HepG2 (cell line): ENCODE results near the gene STX5. TPM values are rescaled to one million over a fixed set of nuclear protein-coding genes. Genes with fewer than 3 reads are reported as not detected.

Experiments used
- ATAC-seq: fragments of 200-7000 bp; cut with Tn5 transposase; 3 replicates; pipeline ENCODE4 v1.9.1; 2020; ENCODE audit warnings: mild to moderate bottlenecking, moderate library complexity
- BruUV-seq: library from RNA; stranded (reverse); fragments of 400-500 nt; replicated peaks from 2 replicates; lab custom pipeline; 2021; lab: Mats Ljungman, UMichigan
- CTCF ChIA-PET: fragments of 300-600 bp; formaldehyde crosslinking; extraction: SDS; loops from one replicate; lab custom pipeline; 2021; ENCODE audit warnings: low total read pairs, inconsistent platforms, low intra/inter-chr PET ratio; lab: Yijun Ruan, JAX
- POLR2A ChIA-PET: fragments of 350-600 bp; sonication (Branson Sonifier 250); formaldehyde crosslinking; loops from one replicate; lab custom pipeline; 2020; ENCODE audit warnings: antibody characterized with exemption, inconsistent platforms; lab: Yijun Ruan, JAX
- DNase-seq: peaks from one replicate; pipeline ENCODE4 v3.0.0-alpha.2; 2015; ENCODE audit warnings: low spot score
- FAIRE-seq: peaks from 3 replicates; lab custom pipeline; 2011; peaks lifted over from hg19 to GRCh38; lab: Jason Lieb, UNC
- H2AFZ ChIP-seq: one replicate; pipeline ENCODE4 v1.6.1; 2011; ENCODE audit warnings: low read length, inconsistent platforms
- H3K27ac ChIP-seq: fragments of 300-600 bp; 3 replicates; pipeline ENCODE4 v1.8.0; 2011; ENCODE audit warnings: mixed run types, mild to moderate bottlenecking, mixed read lengths, low read length, inconsistent platforms; ENCODE audit not compliant: insufficient read depth; ENCODE audit errors: extremely low read length
- H3K27me3 ChIP-seq, 2 experiments: fragments of 200-600 bp in 1 of 2; 2 replicates in 1 of 2; 3 replicates in 1 of 2; pipeline versions ENCODE4 v1.6.0 to v1.8.0; 2011; ENCODE audit warnings: low read length in 2 of 2, mild to moderate bottlenecking in 2 of 2, moderate library complexity in 2 of 2, inconsistent platforms in 1 of 2; ENCODE audit not compliant: insufficient read depth in 2 of 2, control insufficient read depth in 1 of 2
- H3K36me3 ChIP-seq, 2 experiments: fragments of 200-600 bp in 1 of 2; replicated peaks in 1 of 2; 2 replicates in 1 of 2; 3 replicates in 1 of 2; pipeline versions ENCODE4 v1.5.1 to v1.8.0; 2011; ENCODE audit warnings: low read length in 2 of 2, inconsistent platforms in 1 of 2; ENCODE audit not compliant: insufficient read depth in 2 of 2, control insufficient read depth in 1 of 2
- H3K4me1 ChIP-seq: 2 replicates; pipeline ENCODE4 v1.5.1; 2012; ENCODE audit warnings: low read length, inconsistent platforms; ENCODE audit not compliant: insufficient read depth
- H3K4me2 ChIP-seq: 2 replicates; pipeline ENCODE4 v1.6.0; 2011; ENCODE audit warnings: low read depth, low read length, inconsistent platforms
- H3K4me3 ChIP-seq, 3 experiments: fragments of 200-600 bp in 1 of 3; sonication (generic), shearing (Covaris generic) in 1 of 3; replicated peaks in 1 of 3; 2 replicates each; pipeline ENCODE4 v1.5.1; 2011 to 2016; ENCODE audit warnings: low read length in 3 of 3, inconsistent platforms in 2 of 3, low read depth in 2 of 3, mild to moderate bottlenecking in 2 of 3, control low read depth in 1 of 3, mixed read lengths in 1 of 3; ENCODE audit not compliant: insufficient read depth in 1 of 3
- H3K79me2 ChIP-seq: one replicate; pipeline ENCODE4 v1.6.1; 2011; ENCODE audit warnings: low read length, inconsistent platforms; ENCODE audit not compliant: insufficient read depth
- H3K9ac ChIP-seq: 2 replicates; pipeline ENCODE4 v1.6.0; 2011; ENCODE audit warnings: mild to moderate bottlenecking, low read depth, low read length, inconsistent platforms; ENCODE audit not compliant: insufficient read depth
- H3K9me3 ChIP-seq: 2 replicates; pipeline ENCODE4 v1.5.1; 2012; ENCODE audit warnings: mild to moderate bottlenecking, low read length
- H4K20me1 ChIP-seq: 2 replicates; pipeline ENCODE4 v1.6.0; 2011; ENCODE audit warnings: inconsistent platforms, mild to moderate bottlenecking, low read length, moderate library complexity; ENCODE audit not compliant: insufficient read depth
- NFIB ChIP-seq: sonication (generic); formaldehyde crosslinking; IDR thresholded peaks from 2 replicates; pipeline ENCODE4 v1.9.0; 2021; ENCODE audit warnings: missing genetic modification reagents, mild to moderate bottlenecking, borderline replicate concordance
- POLR2AphosphoS5 ChIP-seq: IDR thresholded peaks from 2 replicates; pipeline ENCODE4 v1.6.1; 2012; ENCODE audit warnings: low read depth, low read length
- U2AF2 ChIP-seq: fragments of 200-400 bp; formaldehyde crosslinking; IDR thresholded peaks from 2 replicates; pipeline ENCODE4 v1.6.1; 2017; ENCODE audit warnings: low read depth, mild to moderate bottlenecking, low read length
- WGBS: methylation state at CpG from one replicate; pipeline ENCODE4 v1.1.6; 2017; ENCODE audit warnings: low lambda C conversion rate; 5-methylcytosine and 5-hydroxymethylcytosine counted together
- in situ Hi-C: cut with HindIII; loops from 2 replicates; pipeline ENCODE4 v1.10.0; 2017; ENCODE audit warnings: low pct_unique_long_range_greater_than_20kb; ENCODE audit not compliant: extremely low pct_ligation_motif_present
- intact Hi-C: fragments of 100-400 bp; cut with micrococcal nuclease; formaldehyde crosslinking; loops from one replicate; pipeline ENCODE4 v1.10.0; 2022; ENCODE audit not compliant: unreplicated experiment
- polyA plus RNA-seq, 8 experiments: library from polyadenylated mRNA; depleted of rRNA in 3 of 8; stranded (reverse) in 7 of 8; unstranded in 1 of 8; fragments of >200 nt; fragmentation: Illumina TruSeq in 4 of 8; extraction: Trizol in 4 of 8; gene quantifications; 2 replicates each; pipeline versions ENCODE4 v1.2.1 to v1.2.3, GENCODE V29; 2011 to 2016; ENCODE audit warnings: low read depth in 4 of 8, missing spikeins in 1 of 8, mixed read lengths in 1 of 8; ENCODE audit not compliant: insufficient read depth in 1 of 8
- total RNA-seq, 5 experiments: library from RNA; depleted of rRNA; stranded (reverse); fragments of >200 nt; fragmentation: Illumina TruSeq; extraction: Trizol; gene quantifications; 2 replicates each; pipeline ENCODE4 v1.2.3, GENCODE V29; 2016; ENCODE audit warnings: low read depth in 1 of 5
- TF ChIP-seq, protein P1 (sequence below), 2 experiments: fragments of 450-650 bp in 1 of 2; sonication (generic) in 1 of 2; formaldehyde crosslinking; IDR thresholded peaks; 2 replicates each; pipeline versions ENCODE4 v1.5.0 to v1.8.0; 2020 to 2022; ENCODE audit warnings: mild to moderate bottlenecking in 1 of 2, missing genetic modification reagents in 1 of 2

Gene STX5
- total and polyA plus RNA-seq, 2 of the 13 experiments (the other 11 are each of a cell fraction or from before 2014, with no cell fraction given): 26.9 to 30.0 TPM

DNA sequence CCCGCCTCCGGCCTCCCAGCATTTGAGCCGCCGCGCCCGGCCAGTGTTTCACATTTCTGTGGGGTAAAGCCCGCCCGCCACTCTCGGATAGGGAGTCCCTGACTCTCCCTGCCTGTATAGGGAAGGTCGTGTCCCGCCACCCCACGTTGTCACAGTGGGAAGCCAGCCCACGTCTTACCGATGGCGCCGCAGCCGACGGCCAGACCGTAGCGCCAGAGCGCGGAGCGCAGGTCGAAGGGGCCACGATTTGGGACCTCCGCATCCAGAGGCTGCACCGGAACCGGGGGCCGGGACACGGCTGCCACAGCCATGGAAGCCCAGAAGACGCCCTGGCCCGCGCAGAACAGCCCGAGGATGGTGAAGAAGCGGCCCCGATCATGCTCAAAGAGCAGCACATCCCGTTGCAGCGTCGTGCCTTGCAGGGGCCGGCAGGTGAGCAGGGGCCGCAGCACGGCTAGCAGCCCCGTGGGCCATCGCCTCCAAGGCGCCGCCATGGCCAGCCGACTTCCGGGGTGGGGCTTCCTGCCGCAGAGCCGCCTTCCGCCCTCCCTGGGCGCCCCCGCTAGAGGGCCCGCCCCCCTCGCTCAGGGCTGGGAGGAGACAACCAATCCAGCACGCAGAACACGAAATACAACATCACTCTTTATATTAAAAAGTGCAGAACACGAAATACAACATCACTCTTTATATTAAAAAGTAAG, 40.2 kb downstream of the STX5 start, which contains the start of gene TMEM223 (continued):
- TF ChIP-seq NFIB (CRISPR knock-in tag): no peak
- no peak for TF ChIP-seq U2AF2

DNA sequence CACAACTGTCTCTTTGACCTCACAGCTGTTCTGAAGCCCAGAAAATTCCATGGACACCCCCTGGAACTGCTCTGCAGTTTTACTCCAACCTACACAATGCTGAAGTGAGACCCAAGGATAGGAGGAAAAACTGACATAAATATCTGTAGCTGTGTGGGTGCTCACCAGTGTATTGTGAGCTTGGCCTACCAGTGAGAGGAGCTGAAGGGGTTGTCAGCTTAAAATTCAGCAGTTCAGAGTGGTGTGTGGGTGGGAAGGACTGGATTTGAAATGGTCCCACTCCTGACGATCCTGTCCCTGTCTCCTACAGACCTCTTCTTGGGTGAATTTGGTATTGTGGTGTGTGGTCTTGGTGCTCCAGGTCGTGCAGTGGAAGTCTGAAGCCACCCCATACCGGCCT, 42.3 kb downstream of the STX5 start:
- Histone ChIP-seq H3K36me3 (peaks cover 13 to 34% of the 10 kb centered on the region in 2 experiments), H3K9me3 (no peaks in the 10 kb centered on the region), H4K20me1 (no peaks in the 10 kb centered on the region), H3K4me3 (no peak overlapping the region), H3K4me2 (no peak overlapping the region), H2AFZ (no peak overlapping the region), H3K79me2 (peaks cover 34% of the 10 kb centered on the region), H3K9ac (no peak overlapping the region), H3K27ac (no peak overlapping the region), H3K4me1 (peaks cover 53% of the 10 kb centered on the region), H3K27me3 (no peaks in the 10 kb centered on the region; a peak in 1 of 5 replicates)
- CTCF ChIA-PET: no interaction called here
- POLR2A ChIA-PET: interaction anchor here (0.7 to 9.1 kb wide), 6 partner anchors 11 to 67 kb away, joined by 3 to 201 read pairs (median 12); partner anchors contain the start of genes HNRNPUL2, NXF1, TTC9C and WDR74
- ATAC-seq: no peak
- DNase-seq: no peak
- no peak for FAIRE-seq
- in situ Hi-C loops (loop anchor here (5.0 kb wide), 2 partner anchors 43 to 88 kb away; partner anchors contain the start of genes STX5 and TEX54), intact Hi-C loops (no loop called here)
- TF ChIP-seq, protein P1, sequence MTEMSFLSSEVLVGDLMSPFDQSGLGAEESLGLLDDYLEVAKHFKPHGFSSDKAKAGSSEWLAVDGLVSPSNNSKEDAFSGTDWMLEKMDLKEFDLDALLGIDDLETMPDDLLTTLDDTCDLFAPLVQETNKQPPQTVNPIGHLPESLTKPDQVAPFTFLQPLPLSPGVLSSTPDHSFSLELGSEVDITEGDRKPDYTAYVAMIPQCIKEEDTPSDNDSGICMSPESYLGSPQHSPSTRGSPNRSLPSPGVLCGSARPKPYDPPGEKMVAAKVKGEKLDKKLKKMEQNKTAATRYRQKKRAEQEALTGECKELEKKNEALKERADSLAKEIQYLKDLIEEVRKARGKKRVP (CRISPR knock-in tag; IDR thresholded peaks at IDR 0.05): no peak
- TF ChIP-seq POLR2AphosphoS5: peak; percentile 40; the same call in 1 of the 2 replicates
- BruUV-seq: no TSS peak
- WGBS: 89% methylated on average over 3 of the region's 3 CpGs
